ENCODE measurements around the gene ARHGEF37. TPM values are rescaled to one million over a fixed set of nuclear protein-coding genes. Genes with fewer than 3 reads are reported as not detected.

The ARHGEF37 gene
- total and polyA plus RNA-seq, 7 experiments from 2014 or later, result 0.43 to 1.8 (median 0.60) TPM; not detected in 1

DNA sequence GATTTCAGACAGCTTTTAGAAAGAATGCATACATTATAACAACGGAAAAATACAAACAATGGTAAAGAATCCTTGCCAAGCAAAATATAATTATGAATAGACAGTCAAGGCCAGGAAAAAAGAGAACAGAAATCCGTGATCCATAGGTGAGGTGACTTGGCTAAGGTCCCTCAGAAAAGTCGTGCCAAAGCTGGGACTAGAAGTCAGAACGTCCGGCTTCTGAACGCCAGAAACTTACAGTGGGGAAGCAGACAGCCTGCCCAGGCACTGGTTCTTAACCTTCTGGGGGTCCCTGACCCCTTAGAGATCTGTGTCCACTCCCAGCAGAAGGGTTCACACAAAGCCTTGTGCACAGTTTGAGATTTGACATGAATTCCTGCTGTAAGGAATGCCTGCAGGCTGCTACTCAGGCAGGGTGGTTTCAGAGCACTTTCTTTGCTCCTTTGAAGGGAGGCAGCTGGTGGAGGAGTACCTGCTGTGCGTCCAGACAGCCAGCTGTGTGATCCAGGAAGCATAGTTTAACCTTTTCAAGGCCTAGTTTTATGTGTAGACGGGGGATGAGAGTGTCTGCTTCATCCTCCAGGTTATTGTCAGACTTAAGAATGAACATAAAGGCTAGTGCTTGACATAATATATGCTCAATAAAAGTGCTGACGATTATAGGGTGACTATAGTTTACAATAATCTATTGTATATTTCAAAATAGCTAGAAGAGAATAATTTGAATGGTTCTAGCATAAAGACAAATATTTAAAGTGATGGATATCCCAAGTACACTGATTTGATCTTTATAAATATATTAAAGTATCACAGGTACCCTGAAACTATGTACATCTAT is 852 bp downstream of the ARHGEF37 start:
- ChIA-PET POLR2A (interaction anchor here (0.6 to 1.8 kb wide), 4 partner anchors 19 to 179 kb away, joined by 3 to 5 read pairs (median 4); partner anchors contain the start of gene CSNK1A1), CTCF (no interaction called here)
- no peaks in the 10 kb centered on the region for H3K9me3 ChIP-seq (ENCODE audit: control insufficient read depth in 2 of 3, low read length in 3 of 3)
- no peak overlapping the region for H3K27ac ChIP-seq (ENCODE audit: low read depth, low read length)
- no peaks in the 10 kb centered on the region for H3K9me3 Mint-ChIP-seq
- H3K4me3 ChIP-seq (ENCODE audit: low read length), result no peak overlapping the region
- H3K27me3 ChIP-seq (ENCODE audit: control insufficient read depth in 2 of 2, insufficient read depth in 2 of 2, low read length in 2 of 2), result no peaks in the 10 kb centered on the region
- no peaks in the 10 kb centered on the region for H3K36me3 ChIP-seq (ENCODE audit: control insufficient read depth in 2 of 3, insufficient read depth in 3 of 3, low read length in 3 of 3)
- DNase-seq (no peak), ATAC-seq (no peak)
- H3K27ac Mint-ChIP-seq, result peak overlapping the region in 2 of 9 donors; percentile 33 to 68
- intact Hi-C loops (cut with micrococcal nuclease), result loop anchor here in 1 of 2 donors (5.0 kb wide), 1 partner anchor 35 kb away; no protein-coding TSS in a partner anchor
- peaks cover 0 to 22% (median 0%) of the 10 kb centered on the region in 5 donors for H3K27me3 Mint-ChIP-seq
- peaks cover 0 to 4% of the 10 kb centered on the region in 2 donors for H3K4me1 ChIP-seq (ENCODE audit: control insufficient read depth in 2 of 2, insufficient read depth in 2 of 2, low read length in 2 of 2)
- H3K4me1 Mint-ChIP-seq, result peaks cover 0 to 17% (median 8%) of the 10 kb centered on the region in 7 donors
- peak overlapping the region in 9 of 10 donors; percentile 72 to 87 (median 80) for H3K4me3 Mint-ChIP-seq
- peaks cover 0 to 1% (median 0%) of the 10 kb centered on the region in 5 donors for H3K36me3 Mint-ChIP-seq

DNA sequence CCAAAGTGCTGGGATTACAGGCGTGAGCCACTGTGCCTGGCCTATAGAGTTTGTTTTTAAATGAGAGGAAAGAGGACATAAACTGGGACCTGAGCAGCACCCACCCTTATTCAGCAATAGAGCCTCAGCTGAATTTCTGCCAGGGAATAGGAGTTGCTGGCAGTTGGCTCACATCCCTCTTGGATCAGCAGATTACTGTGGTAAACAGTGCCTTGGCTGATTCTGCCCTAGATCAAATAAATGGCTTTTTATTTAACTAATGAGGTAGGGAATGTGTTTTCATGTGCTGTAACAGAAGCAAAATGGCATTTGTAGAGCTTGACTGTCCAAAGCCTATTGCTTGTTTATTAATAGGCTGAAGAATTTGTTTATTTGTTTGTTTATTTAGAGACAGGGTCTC is 2.1 kb downstream of the ARHGEF37 start:
- ChIA-PET POLR2A (interaction anchor here (0.7 kb wide), 1 partner anchor 211 kb away, joined by 3 read pairs; no protein-coding TSS in a partner anchor), CTCF (interaction anchor here (1.9 kb wide), 1 partner anchor 18 kb away, joined by 4 read pairs; no protein-coding TSS in a partner anchor)
- H3K36me3 Mint-ChIP-seq, result peaks cover 0 to 1% (median 0%) of the 10 kb centered on the region in 5 donors
- Histone ChIP-seq H3K27ac (ENCODE audit: low read depth, low read length) (no peak overlapping the region), H3K4me1 (ENCODE audit: control insufficient read depth in 2 of 2, insufficient read depth in 2 of 2, low read length in 2 of 2) (peaks cover 0 to 4% of the 10 kb centered on the region in 2 donors), H3K9me3 (ENCODE audit: control insufficient read depth in 2 of 3, low read length in 3 of 3) (no peaks in the 10 kb centered on the region), H3K4me3 (ENCODE audit: low read length) (no peak overlapping the region), H3K36me3 (ENCODE audit: control insufficient read depth in 2 of 3, insufficient read depth in 3 of 3, low read length in 3 of 3) (no peaks in the 10 kb centered on the region), H3K27me3 (ENCODE audit: control insufficient read depth in 2 of 2, insufficient read depth in 2 of 2, low read length in 2 of 2) (no peaks in the 10 kb centered on the region)
- H3K27me3 Mint-ChIP-seq, result peaks cover 0 to 22% (median 0%) of the 10 kb centered on the region in 5 donors
- ATAC-seq (no peak), DNase-seq (no peak)
- H3K27ac Mint-ChIP-seq, result no peak overlapping the region
- H3K4me1 Mint-ChIP-seq, result peaks cover 0 to 17% (median 8%) of the 10 kb centered on the region in 7 donors
- intact Hi-C loops (cut with micrococcal nuclease), result loop anchor here in 1 of 2 donors (5.0 kb wide), 1 partner anchor 34 kb away; no protein-coding TSS in a partner anchor
- no peaks in the 10 kb centered on the region for H3K9me3 Mint-ChIP-seq
- no peak overlapping the region for H3K4me3 Mint-ChIP-seq

- Histone ChIP-seq H3K4me1 (ENCODE audit: control insufficient read depth in 2 of 2, insufficient read depth in 2 of 2, low read length in 2 of 2) (peaks cover 0 to 4% of the 10 kb centered on the region in 2 donors), H3K4me3 (ENCODE audit: low read length) (no peak overlapping the region), H3K27me3 (ENCODE audit: control insufficient read depth in 2 of 2, insufficient read depth in 2 of 2, low read length in 2 of 2) (no peaks in the 10 kb centered on the region), H3K36me3 (ENCODE audit: control insufficient read depth in 2 of 3, insufficient read depth in 3 of 3, low read length in 3 of 3) (no peaks in the 10 kb centered on the region), H3K27ac (ENCODE audit: low read depth, low read length) (no peak overlapping the region), H3K9me3 (ENCODE audit: control insufficient read depth in 2 of 3, low read length in 3 of 3) (no peaks in the 10 kb centered on the region)
- CTCF ChIA-PET, result interaction anchor here (1.9 kb wide), 1 partner anchor 19 kb away, joined by 4 read pairs; no protein-coding TSS in a partner anchor
- Mint-ChIP-seq H3K36me3 (peaks cover 0 to 1% (median 0%) of the 10 kb centered on the region in 5 donors), H3K9me3 (no peaks in the 10 kb centered on the region), H3K4me1 (peaks cover 0 to 17% (median 8%) of the 10 kb centered on the region in 7 donors), H3K4me3 (no peak overlapping the region), H3K27me3 (peaks cover 0 to 17% (median 0%) of the 10 kb centered on the region in 5 donors), H3K27ac (no peak overlapping the region)
- no peak for ATAC-seq
- intact Hi-C loops (cut with micrococcal nuclease), result loop anchor here in 1 of 2 donors (5.0 kb wide), 1 partner anchor 33 kb away; no protein-coding TSS in a partner anchor
- POLR2A ChIA-PET, result no interaction called here
- no peak for DNase-seq
These were observed 2.8 kb downstream of the ARHGEF37 start for GRCh38 chr5:149584121-149584520.

GRCh38 chr5:149585910-149586309 is 4.6 kb downstream of the ARHGEF37 start:
- H3K27me3 Mint-ChIP-seq, result peaks cover 0 to 7% (median 0%) of the 10 kb centered on the region in 5 donors
- ChIA-PET CTCF (no interaction called here), POLR2A (no interaction called here)
- DNase-seq (no peak), ATAC-seq (no peak)
- Histone ChIP-seq H3K27ac (ENCODE audit: low read depth, low read length) (no peak overlapping the region), H3K36me3 (ENCODE audit: control insufficient read depth in 2 of 3, insufficient read depth in 3 of 3, low read length in 3 of 3) (no peaks in the 10 kb centered on the region), H3K27me3 (ENCODE audit: control insufficient read depth in 2 of 2, insufficient read depth in 2 of 2, low read length in 2 of 2) (no peaks in the 10 kb centered on the region), H3K9me3 (ENCODE audit: control insufficient read depth in 2 of 3, low read length in 3 of 3) (no peaks in the 10 kb centered on the region), H3K4me3 (ENCODE audit: low read length) (no peak overlapping the region), H3K4me1 (ENCODE audit: control insufficient read depth in 2 of 2, insufficient read depth in 2 of 2, low read length in 2 of 2) (peaks cover 0 to under 1% of the 10 kb centered on the region in 2 donors)
- no peak overlapping the region for H3K27ac Mint-ChIP-seq
- peaks cover 0 to 9% (median 1%) of the 10 kb centered on the region in 7 donors for H3K4me1 Mint-ChIP-seq
- intact Hi-C loops (cut with micrococcal nuclease), result no loop called here
- peaks cover 0 to 1% (median 0%) of the 10 kb centered on the region in 5 donors for H3K36me3 Mint-ChIP-seq
- H3K9me3 Mint-ChIP-seq, result no peaks in the 10 kb centered on the region
- no peak overlapping the region for H3K4me3 Mint-ChIP-seq

DNA sequence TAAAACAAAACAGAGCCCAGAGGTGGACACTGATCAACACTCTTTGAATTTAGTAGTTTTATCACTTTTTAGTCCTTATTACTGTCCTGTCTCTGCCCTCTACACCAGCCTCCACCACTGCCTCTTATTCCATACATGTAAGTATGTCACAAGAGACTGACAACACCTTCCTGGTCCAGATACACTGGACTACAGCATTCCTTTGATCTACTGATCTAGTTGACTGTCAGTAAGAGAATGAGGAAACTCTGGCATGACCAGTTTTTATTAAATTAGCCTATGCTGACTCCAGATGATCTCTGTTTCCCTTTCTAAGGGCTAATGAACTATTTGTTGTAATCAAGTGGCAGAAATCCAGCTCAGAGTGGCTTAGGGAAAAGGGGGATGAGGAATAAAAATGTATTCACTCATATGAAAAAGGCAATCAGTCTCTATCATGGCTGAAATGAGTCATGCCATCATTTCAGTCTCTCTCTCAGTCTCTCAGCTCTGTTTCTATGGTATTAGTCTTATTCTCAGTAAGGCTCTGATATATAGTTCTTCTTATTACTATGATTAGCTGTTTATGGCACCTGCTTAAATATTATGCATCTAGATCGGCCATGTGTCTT is 5.5 kb downstream of the ARHGEF37 start:
- peaks cover 0 to 4% (median 0%) of the 10 kb centered on the region in 5 donors for H3K27me3 Mint-ChIP-seq
- H3K9me3 Mint-ChIP-seq, result no peaks in the 10 kb centered on the region
- intact Hi-C loops (cut with micrococcal nuclease), result no loop called here
- ChIA-PET CTCF (interaction anchor here (0.5 to 0.6 kb wide), 3 partner anchors 142 to 318 kb away, joined by 3 to 6 read pairs (median 3); no protein-coding TSS in a partner anchor), POLR2A (interaction anchor here (1.0 kb wide), 1 partner anchor 10 kb away, joined by 4 read pairs; no protein-coding TSS in a partner anchor)
- Histone ChIP-seq H3K9me3 (ENCODE audit: control insufficient read depth in 2 of 3, low read length in 3 of 3) (no peaks in the 10 kb centered on the region), H3K27ac (ENCODE audit: low read depth, low read length) (no peak overlapping the region), H3K27me3 (ENCODE audit: control insufficient read depth in 2 of 2, insufficient read depth in 2 of 2, low read length in 2 of 2) (no peaks in the 10 kb centered on the region), H3K4me3 (ENCODE audit: low read length) (no peak overlapping the region), H3K36me3 (ENCODE audit: control insufficient read depth in 2 of 3, insufficient read depth in 3 of 3, low read length in 3 of 3) (no peaks in the 10 kb centered on the region), H3K4me1 (ENCODE audit: control insufficient read depth in 2 of 2, insufficient read depth in 2 of 2, low read length in 2 of 2) (no peaks in the 10 kb centered on the region)
- no peak overlapping the region for H3K27ac Mint-ChIP-seq
- ATAC-seq (no peak), DNase-seq (no peak)
- peaks cover 0 to 4% (median 0%) of the 10 kb centered on the region in 7 donors for H3K4me1 Mint-ChIP-seq
- peaks cover 0 to 1% (median 0%) of the 10 kb centered on the region in 5 donors for H3K36me3 Mint-ChIP-seq
- no peak overlapping the region for H3K4me3 Mint-ChIP-seq

GRCh38 chr5:149588936-149589335 is 7.6 kb downstream of the ARHGEF37 start:
- no peak for ATAC-seq
- POLR2A ChIA-PET, result no interaction called here
- H3K27me3 ChIP-seq (ENCODE audit: control insufficient read depth in 2 of 2, insufficient read depth in 2 of 2, low read length in 2 of 2), result no peaks in the 10 kb centered on the region
- H3K4me1 ChIP-seq (ENCODE audit: control insufficient read depth in 2 of 2, insufficient read depth in 2 of 2, low read length in 2 of 2), result no peaks in the 10 kb centered on the region
- H3K27ac ChIP-seq (ENCODE audit: low read depth, low read length), result no peak overlapping the region
- no peak for DNase-seq
- H3K36me3 ChIP-seq (ENCODE audit: control insufficient read depth in 2 of 3, insufficient read depth in 3 of 3, low read length in 3 of 3), result no peaks in the 10 kb centered on the region
- Mint-ChIP-seq H3K4me1 (no peaks in the 10 kb centered on the region), H3K4me3 (no peak overlapping the region), H3K9me3 (no peaks in the 10 kb centered on the region), H3K27me3 (peaks cover 0 to 4% (median 3%) of the 10 kb centered on the region in 5 donors), H3K27ac (no peak overlapping the region), H3K36me3 (peaks cover 0 to 1% (median 0%) of the 10 kb centered on the region in 5 donors)
- CTCF ChIA-PET, result interaction anchor here (0.8 kb wide), 1 partner anchor 24 kb away, joined by 3 read pairs; no protein-coding TSS in a partner anchor
- intact Hi-C loops (cut with micrococcal nuclease), result no loop called here
- no peaks in the 10 kb centered on the region for H3K9me3 ChIP-seq (ENCODE audit: control insufficient read depth in 2 of 3, low read length in 3 of 3)
- no peak overlapping the region for H3K4me3 ChIP-seq (ENCODE audit: low read length)
